ENCODE data around the gene ADD3.

Gene ADD3

GRCh38 chr10:110013630-110014293 lies 6.0 kb downstream of the ADD3 start:
- ChIA-PET POLR2A (no interaction called here), CTCF (interaction anchor here (1.1 to 1.5 kb wide), 2 partner anchors 34 to 143 kb away, joined by 3 to 4 read pairs; no protein-coding TSS in a partner anchor)
- TF ChIP-seq, protein P1, sequence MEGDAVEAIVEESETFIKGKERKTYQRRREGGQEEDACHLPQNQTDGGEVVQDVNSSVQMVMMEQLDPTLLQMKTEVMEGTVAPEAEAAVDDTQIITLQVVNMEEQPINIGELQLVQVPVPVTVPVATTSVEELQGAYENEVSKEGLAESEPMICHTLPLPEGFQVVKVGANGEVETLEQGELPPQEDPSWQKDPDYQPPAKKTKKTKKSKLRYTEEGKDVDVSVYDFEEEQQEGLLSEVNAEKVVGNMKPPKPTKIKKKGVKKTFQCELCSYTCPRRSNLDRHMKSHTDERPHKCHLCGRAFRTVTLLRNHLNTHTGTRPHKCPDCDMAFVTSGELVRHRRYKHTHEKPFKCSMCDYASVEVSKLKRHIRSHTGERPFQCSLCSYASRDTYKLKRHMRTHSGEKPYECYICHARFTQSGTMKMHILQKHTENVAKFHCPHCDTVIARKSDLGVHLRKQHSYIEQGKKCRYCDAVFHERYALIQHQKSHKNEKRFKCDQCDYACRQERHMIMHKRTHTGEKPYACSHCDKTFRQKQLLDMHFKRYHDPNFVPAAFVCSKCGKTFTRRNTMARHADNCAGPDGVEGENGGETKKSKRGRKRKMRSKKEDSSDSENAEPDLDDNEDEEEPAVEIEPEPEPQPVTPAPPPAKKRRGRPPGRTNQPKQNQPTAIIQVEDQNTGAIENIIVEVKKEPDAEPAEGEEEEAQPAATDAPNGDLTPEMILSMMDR (IDR thresholded peaks at IDR 0.05; ENCODE audit: control extremely low read depth, extremely low read depth, low read depth, missing control alignments), result no peak
- DNase-seq (ENCODE audit: extremely low spot score), result no peak

GRCh38 chr10:110016039-110016438 lies 8.3 kb downstream of the ADD3 start:
- ChIA-PET POLR2A (no interaction called here), CTCF (interaction anchor here (0.8 to 1.9 kb wide), 6 partner anchors 16 to 135 kb away, joined by 3 to 4 read pairs (median 3); no protein-coding TSS in a partner anchor)
- TF ChIP-seq, protein P1 (IDR thresholded peaks at IDR 0.05; ENCODE audit: control extremely low read depth, extremely low read depth, low read depth, missing control alignments), result peak; percentile 18
- no peak for DNase-seq (ENCODE audit: extremely low spot score)

DNA sequence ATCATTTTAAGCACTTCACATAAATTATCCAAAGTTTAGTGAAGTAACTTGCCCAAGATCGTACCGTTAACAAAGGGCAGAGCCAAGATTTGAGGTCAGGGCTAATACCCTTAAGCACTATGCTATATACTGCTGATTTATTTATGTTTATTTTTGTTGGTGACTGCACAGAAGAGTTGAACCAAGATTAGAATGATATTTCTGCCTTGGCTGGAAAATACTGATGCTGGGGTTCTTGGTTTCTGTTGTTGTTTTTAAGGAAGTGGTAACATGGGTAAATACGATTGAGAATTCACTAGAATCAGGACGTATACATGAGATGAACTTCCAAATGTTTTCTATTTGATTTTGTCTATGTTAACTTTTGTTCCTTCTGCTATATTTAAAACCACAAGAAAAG lies 9.3 kb downstream of the ADD3 start:
- no peak for DNase-seq (ENCODE audit: extremely low spot score)
- ChIA-PET CTCF (no interaction called here), POLR2A (no interaction called here)
- TF ChIP-seq, protein P1 (IDR thresholded peaks at IDR 0.05; ENCODE audit: control extremely low read depth, extremely low read depth, low read depth, missing control alignments), result no peak

- no peak for DNase-seq (ENCODE audit: extremely low spot score)
- CTCF ChIA-PET, result no interaction called here
- TF ChIP-seq, protein P1 (IDR thresholded peaks at IDR 0.05; ENCODE audit: control extremely low read depth, extremely low read depth, low read depth, missing control alignments), result no peak
- POLR2A ChIA-PET, result no interaction called here
These were observed 10.1 kb downstream of the ADD3 start for GRCh38 chr10:110017907-110018306.

GRCh38 chr10:110020265-110020664 lies 12.5 kb downstream of the ADD3 start:
- TF ChIP-seq, protein P1 (IDR thresholded peaks at IDR 0.05; ENCODE audit: control extremely low read depth, extremely low read depth, low read depth, missing control alignments), result no peak
- CTCF ChIA-PET, result no interaction called here
- POLR2A ChIA-PET, result no interaction called here
- DNase-seq (ENCODE audit: extremely low spot score), result no peak

DNA sequence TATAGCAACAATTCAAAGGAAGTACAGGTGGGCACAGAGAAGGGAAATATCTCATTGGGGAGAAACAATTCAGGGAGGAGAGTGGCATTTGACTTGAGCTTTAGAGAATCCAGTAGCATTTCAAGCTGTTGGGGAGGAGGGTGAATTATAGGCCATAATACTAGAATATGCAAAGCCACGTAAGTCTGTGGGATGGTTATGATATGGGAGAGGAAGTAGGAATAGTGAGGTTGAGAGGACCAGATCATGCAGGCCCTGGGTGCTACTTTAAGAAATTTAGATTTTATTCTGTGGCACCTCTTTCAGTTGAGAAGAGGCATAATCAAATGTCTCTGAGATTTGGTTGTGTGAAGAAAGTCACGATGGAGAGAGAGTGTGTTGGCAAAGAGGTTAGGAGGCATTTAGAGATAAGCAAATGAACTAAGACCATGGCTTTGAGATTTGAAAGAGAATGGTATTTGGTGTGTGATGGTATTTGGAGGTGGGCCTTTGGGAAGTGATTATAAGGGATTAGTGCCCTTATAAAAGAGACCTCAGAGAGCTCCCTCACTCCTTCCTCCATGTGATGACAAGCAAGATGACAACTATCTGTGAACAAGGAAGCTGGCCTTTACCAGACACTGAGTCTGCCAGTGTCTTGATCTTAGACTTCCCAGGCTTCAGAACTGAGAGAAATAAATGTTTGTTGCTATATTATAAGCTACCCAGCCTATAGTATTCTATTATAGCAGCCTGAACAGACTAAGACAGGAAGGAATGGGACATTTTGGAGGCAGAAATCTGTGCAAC lies 15.1 kb downstream of the ADD3 start:
- TF ChIP-seq, protein P1 (IDR thresholded peaks at IDR 0.05; ENCODE audit: control extremely low read depth, extremely low read depth, low read depth, missing control alignments), result no peak
- ChIA-PET CTCF (interaction anchor here (0.8 to 1.1 kb wide), 2 partner anchors 9 to 13 kb away, joined by 3 read pairs; no protein-coding TSS in a partner anchor), POLR2A (no interaction called here)
- DNase-seq (ENCODE audit: extremely low spot score), result no peak
